Aorta (tissue), 5 donors: Measurements from ENCODE around the gene CYP2W1. TPM values are rescaled to one million over a fixed set of nuclear protein-coding genes. Genes with fewer than 3 reads are reported as not detected.

Experiments
- ATAC-seq: fragments of 200-7000 bp; cut with Tn5 transposase; one replicate; pipeline ENCODE4 v1.9.1; 2022; ENCODE audit warnings: moderate library complexity; ENCODE audit not compliant: low FRiP score
- DNase-seq, 2 donors: peaks; one replicate each; pipeline ENCODE4 v3.0.0-alpha.2; 2020
- H3K27ac ChIP-seq, 2 donors: one replicate each; pipeline ENCODE4 v1.5.1; 2013; ENCODE audit warnings: low read length in 2 of 2, mild to moderate bottlenecking in 2 of 2, moderate library complexity in 2 of 2, control low read depth in 1 of 2, inconsistent platforms in 1 of 2, low read depth in 1 of 2
- H3K27me3 ChIP-seq, 2 donors: one replicate each; pipeline ENCODE4 v1.6.1; 2013; ENCODE audit warnings: control low read depth in 1 of 2, low read length in 1 of 2, mild to moderate bottlenecking in 1 of 2, moderate library complexity in 1 of 2; ENCODE audit not compliant: insufficient read depth in 2 of 2, control insufficient read depth in 1 of 2
- H3K36me3 ChIP-seq, 2 donors: one replicate each; pipeline ENCODE4 v1.6.1; 2013; ENCODE audit warnings: control low read depth in 1 of 2, low read length in 1 of 2, mild to moderate bottlenecking in 1 of 2; ENCODE audit not compliant: insufficient read depth in 2 of 2, control insufficient read depth in 1 of 2
- H3K4me1 ChIP-seq, 2 donors: one replicate each; pipeline ENCODE4 v1.6.1; 2013; ENCODE audit warnings: low read length in 2 of 2, control low read depth in 1 of 2, mild to moderate bottlenecking in 1 of 2, moderate library complexity in 1 of 2; ENCODE audit not compliant: insufficient read depth in 2 of 2, control insufficient read depth in 1 of 2
- H3K4me3 ChIP-seq, 2 donors: one replicate each; pipeline ENCODE4 v1.5.1; 2013; ENCODE audit warnings: low read length in 2 of 2, control low read depth in 1 of 2, mild to moderate bottlenecking in 1 of 2
- H3K9me3 ChIP-seq: one replicate; pipeline ENCODE4 v1.6.1; 2013; ENCODE audit warnings: mild to moderate bottlenecking, low read length; ENCODE audit not compliant: control insufficient read depth
- WGBS, 2 donors: extraction: QIAGEN DNeasy Blood & Tissue Kit; methylation state at CpG; one replicate each; pipeline ENCODE4 v1.1.7; 2013; 5-methylcytosine and 5-hydroxymethylcytosine counted together
- intact Hi-C, 2 donors: fragments of 100-400 bp; cut with DNase I; formaldehyde crosslinking; loops; one replicate each; pipeline versions ENCODE4 v1.14.2 to v1.15.0; 2022
- polyA plus RNA-seq, 2 donors: library from polyadenylated mRNA; stranded (reverse); fragments of 200-250 nt; gene quantifications; one replicate each; pipeline ENCODE4 v1.2.3, GENCODE V29; 2013
- total RNA-seq, 2 donors: library from RNA; stranded (reverse); fragmentation: NEBNext Ultra II Directional; extraction: Animal tissue kit (Norgen Biotek cat#: 25700); gene quantifications; one replicate each; pipeline ENCODE4 v1.2.1, GENCODE V29; 2021
- donor health status: healthy with polysubstance abuse.
- donor health status: Bipolar disorder and iron deficiency.
- donor health status: DM: no; HTN: no; CAD: no.
- donor health status: DM: no; HTN: no; CAD: no.
- donor health status: DM: yes; HTN: yes; CAD: no.

Gene CYP2W1
- total and polyA plus RNA-seq, 4 donors: not detected

- H3K9me3 ChIP-seq: no peaks in the 10 kb centered on the region
- no peak overlapping the region for H3K4me3 ChIP-seq
- DNase-seq (no peak), ATAC-seq (no peak)
- H3K27me3 ChIP-seq: no peaks in the 10 kb centered on the region
- peaks cover 0 to 2% of the 10 kb centered on the region in 2 donors for H3K36me3 ChIP-seq
- no peak overlapping the region for H3K27ac ChIP-seq
- H3K4me1 ChIP-seq: no peaks in the 10 kb centered on the region
- WGBS, 2 donors: 70 to 74% methylated on average over 11 of the region's 11 CpGs
- intact Hi-C loops: no loop called here
Observed at GRCh38 chr7:1013581-1013980, 30.6 kb downstream of the CYP2W1 start.

- Histone ChIP-seq H3K27ac (no peak overlapping the region), H3K27me3 (no peaks in the 10 kb centered on the region), H3K9me3 (no peaks in the 10 kb centered on the region), H3K36me3 (no peaks in the 10 kb centered on the region), H3K4me1 (no peaks in the 10 kb centered on the region), H3K4me3 (no peak overlapping the region)
- intact Hi-C loops: no loop called here
- no peak for DNase-seq
- WGBS, 2 donors: 83% methylated on average over 20 of the region's 20 CpGs
- no peak for ATAC-seq
Observed at GRCh38 chr7:1014681-1015080, 31.7 kb downstream of the CYP2W1 start.

- ATAC-seq: no peak
- WGBS, 2 donors: 72 to 74% methylated on average over 27 to 28 of the region's 28 CpGs
- Histone ChIP-seq H3K36me3 (no peaks in the 10 kb centered on the region), H3K27ac (no peak overlapping the region), H3K27me3 (no peaks in the 10 kb centered on the region), H3K4me1 (no peaks in the 10 kb centered on the region), H3K9me3 (no peaks in the 10 kb centered on the region), H3K4me3 (no peak overlapping the region)
- DNase-seq: no peak
- intact Hi-C loops: no loop called here
Observed at GRCh38 chr7:1015196-1016121, 32.5 kb downstream of the CYP2W1 start.

- Histone ChIP-seq H3K4me1 (no peaks in the 10 kb centered on the region), H3K9me3 (no peaks in the 10 kb centered on the region), H3K27me3 (no peaks in the 10 kb centered on the region), H3K27ac (no peak overlapping the region), H3K4me3 (no peak overlapping the region), H3K36me3 (no peaks in the 10 kb centered on the region)
- intact Hi-C loops: no loop called here
- no peak for DNase-seq
- ATAC-seq: no peak
- WGBS, 2 donors: 92% methylated on average over 51 of the region's 51 CpGs
Observed at GRCh38 chr7:1016577-1017531, 33.9 kb downstream of the CYP2W1 start.

GRCh38 chr7:1017586-1018333, 34.8 kb downstream of the CYP2W1 start:
- no peaks in the 10 kb centered on the region for H3K4me1 ChIP-seq
- H3K36me3 ChIP-seq: no peaks in the 10 kb centered on the region
- 93% methylated on average over 34 of the region's 34 CpGs for WGBS, 2 donors
- ATAC-seq (no peak), DNase-seq (no peak)
- no peak overlapping the region for H3K4me3 ChIP-seq
- H3K27me3 ChIP-seq: no peaks in the 10 kb centered on the region
- intact Hi-C loops: no loop called here
- no peaks in the 10 kb centered on the region for H3K9me3 ChIP-seq
- no peak overlapping the region for H3K27ac ChIP-seq

GRCh38 chr7:1018334-1018695, 35.3 kb downstream of the CYP2W1 start:
- H3K4me3 ChIP-seq: no peak overlapping the region
- DNase-seq: no peak
- H3K27me3 ChIP-seq: no peaks in the 10 kb centered on the region
- no peaks in the 10 kb centered on the region for H3K36me3 ChIP-seq
- 86 to 92% methylated on average over 13 of the region's 13 CpGs for WGBS, 2 donors
- intact Hi-C loops: no loop called here
- H3K27ac ChIP-seq: no peak overlapping the region
- H3K9me3 ChIP-seq: no peaks in the 10 kb centered on the region
- no peaks in the 10 kb centered on the region for H3K4me1 ChIP-seq
- no peak for ATAC-seq

- WGBS, 2 donors: 61 to 67% methylated on average over 14 of the region's 14 CpGs
- intact Hi-C loops: no loop called here
- DNase-seq: no peak
Observed at GRCh38 chr7:1019255-1019785, 36.3 kb downstream of the CYP2W1 start.

More at GRCh38 chr7:1019255-1019785, 36.3 kb downstream of the CYP2W1 start:
- no peak overlapping the region for H3K4me3 ChIP-seq
- H3K27me3 ChIP-seq: no peaks in the 10 kb centered on the region
- no peaks in the 10 kb centered on the region for H3K9me3 ChIP-seq
- no peaks in the 10 kb centered on the region for H3K36me3 ChIP-seq
- no peak for ATAC-seq
- no peak overlapping the region for H3K27ac ChIP-seq
- no peaks in the 10 kb centered on the region for H3K4me1 ChIP-seq
